Measurements from ENCODE around the gene PMEL.
A peak's percentile ranks its signal among the peaks of the same experiment; 100 is the strongest.
"Not testable (repeated sequence)": the region's sequence is repeated elsewhere in the genome, so short reads cannot be mapped to it uniquely, and the experiment has no call there.

Gene PMEL

GRCh38 chr12:55982319-55982936 is 16.6 kb upstream of the PMEL start:
- DNase-seq, result no peak

- DNase-seq, result not testable (repeated sequence)
Measured at GRCh38 chr12:55981882-55982281, 16.0 kb upstream of the PMEL start.

- no peak for DNase-seq
Measured at GRCh38 chr12:55979069-55979468, 13.2 kb upstream of the PMEL start.

- DNase-seq, result no peak
Measured at GRCh38 chr12:55978393-55978792, 12.6 kb upstream of the PMEL start.

DNA sequence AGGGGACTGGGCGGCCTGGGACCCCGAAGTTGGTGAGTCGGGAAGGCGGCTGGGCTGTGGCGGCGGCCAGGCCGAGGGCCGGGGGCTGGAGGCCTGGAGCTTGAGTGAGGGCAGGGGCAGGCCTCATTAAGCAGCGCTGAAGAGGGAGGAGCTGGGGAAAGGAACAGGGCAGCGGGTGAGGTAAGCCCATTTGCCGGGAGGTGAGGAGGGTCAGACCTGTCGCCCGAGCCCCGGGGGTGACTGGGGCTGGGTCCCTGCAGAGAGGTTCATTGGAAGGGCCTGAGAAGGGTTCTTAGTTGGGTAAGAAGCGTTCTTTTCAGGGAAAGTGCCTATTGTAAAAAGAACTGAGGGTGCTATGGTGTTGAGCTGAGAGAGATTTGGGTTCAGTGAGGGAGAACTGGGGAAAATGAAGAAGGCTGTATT is 8.5 kb upstream of the PMEL start:
- peak; percentile 43 for DNase-seq

DNA sequence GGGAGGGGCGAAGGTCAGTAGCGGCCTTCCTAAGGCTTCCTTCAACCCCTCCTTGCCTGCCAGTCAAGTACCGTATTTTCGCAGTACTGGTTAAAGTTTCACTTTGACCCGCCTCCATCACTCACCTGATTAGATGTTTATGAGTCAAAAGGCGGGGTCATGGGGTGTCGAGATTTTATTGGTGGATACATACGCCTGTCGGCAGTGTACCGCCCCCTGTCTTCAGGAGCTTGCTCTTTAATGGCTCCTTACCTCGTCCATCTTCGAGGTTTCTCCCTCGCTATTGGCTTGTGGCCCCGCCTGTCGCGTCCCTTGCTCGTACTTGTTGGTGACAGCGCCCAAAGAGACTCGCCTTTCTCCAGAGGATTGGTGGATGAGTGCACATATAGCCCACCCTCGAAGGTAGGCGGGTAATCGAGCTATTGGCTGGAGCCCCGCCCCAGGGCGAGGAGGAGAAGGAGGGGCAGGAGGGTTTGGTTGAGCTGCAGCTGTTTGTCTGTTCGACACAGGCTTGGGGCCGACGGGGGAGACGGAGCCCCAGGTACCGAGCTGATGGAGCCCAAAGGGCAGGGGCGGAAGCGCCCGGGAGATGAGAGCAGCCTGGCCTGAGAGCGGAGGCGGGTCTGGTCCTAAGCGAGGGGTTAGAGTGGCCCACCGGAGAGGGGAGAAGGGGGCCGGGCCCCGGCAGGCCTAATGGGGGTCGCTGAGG is 7.9 kb upstream of the PMEL start, which contains the start of gene RAB5B:
TSS of gene RAB5B (plus strand) at position 480 of the 709 bp plus-strand sequence. CDS start 12,883 bp downstream, outside the sequence.
- DNase-seq, result peak; percentile 100

DNA sequence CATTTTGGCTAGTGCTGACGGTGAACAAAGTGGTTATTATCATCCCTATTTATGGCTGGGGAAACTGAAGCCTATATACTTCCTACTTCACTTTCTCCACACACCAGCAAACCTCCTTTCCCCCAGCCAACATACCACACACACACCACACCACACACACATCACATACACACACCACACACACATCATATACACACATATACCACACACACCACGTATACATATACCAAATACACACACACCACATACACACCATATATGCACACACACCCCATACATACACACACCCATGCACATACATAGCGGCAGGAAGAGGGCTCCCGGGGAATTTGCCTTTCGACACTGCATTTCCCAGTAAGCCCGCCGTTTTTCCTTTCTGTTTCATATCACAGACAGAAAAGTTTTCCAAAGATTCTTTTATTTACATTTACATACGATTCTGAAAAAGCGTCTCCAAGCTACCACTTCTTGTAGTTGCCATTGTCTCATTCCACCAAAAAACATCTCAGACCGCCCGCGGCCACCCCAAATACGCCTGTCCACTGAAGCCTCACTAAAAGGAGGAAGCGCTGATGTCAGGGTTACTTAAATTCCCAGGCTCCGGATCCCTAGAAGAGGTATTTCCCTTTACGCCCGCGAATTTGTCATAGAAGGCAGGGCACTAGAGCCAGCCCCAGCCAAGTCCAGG is 7.2 kb upstream of the PMEL start:
- no peak for DNase-seq

- DNase-seq, result no peak
Measured at GRCh38 chr12:55972456-55972855, 6.6 kb upstream of the PMEL start.

DNA sequence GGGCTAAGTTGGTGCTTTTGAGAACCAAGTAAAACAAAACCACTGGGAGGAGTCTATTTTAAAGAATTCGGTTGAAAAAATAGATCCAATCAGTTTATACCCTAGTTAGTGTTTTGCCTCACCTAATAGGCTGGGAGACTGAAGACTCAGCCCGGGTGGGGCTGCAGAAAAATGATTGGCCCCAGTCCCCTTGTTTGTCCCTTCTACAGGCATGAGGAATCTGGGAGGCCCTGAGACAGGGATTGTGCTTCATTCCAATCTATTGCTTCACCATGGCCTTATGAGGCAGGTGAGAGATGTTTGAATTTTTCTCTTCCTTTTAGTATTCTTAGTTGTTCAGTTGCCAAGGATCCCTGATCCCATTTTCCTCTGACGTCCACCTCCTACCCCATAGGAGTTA is 6.2 kb upstream of the PMEL start:
- DNase-seq, result no peak

- no peak for DNase-seq
Measured at GRCh38 chr12:55970775-55971174, 4.9 kb upstream of the PMEL start.

DNA sequence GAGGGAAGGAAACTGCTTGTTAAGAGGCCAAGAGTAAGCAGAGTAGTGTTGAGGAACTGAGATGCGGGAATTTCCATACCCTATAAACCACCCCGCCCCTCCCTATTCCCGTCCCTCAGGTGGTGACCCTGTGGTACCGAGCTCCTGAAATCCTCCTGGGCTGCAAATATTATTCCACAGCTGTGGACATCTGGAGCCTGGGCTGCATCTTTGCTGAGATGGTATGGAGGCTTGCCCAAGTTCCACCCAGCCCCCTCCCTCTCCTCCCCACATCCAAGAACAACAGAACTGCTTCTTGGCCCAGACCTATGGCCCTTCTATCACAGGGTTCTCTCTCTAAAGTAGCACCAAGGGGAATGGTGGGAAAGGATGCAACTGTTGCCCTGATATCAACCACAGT is 3.5 kb upstream of the PMEL start:
- no peak for DNase-seq

GRCh38 chr12:55966408-55967281 is 803 bp upstream of the PMEL start, which contains the start of gene CDK2:
TSS of gene CDK2 (plus strand) at chr12:55966830. CDS start at chr12:55967009, 179 bp downstream.
- peak; percentile 75 for DNase-seq

- DNase-seq, result no peak
Measured at GRCh38 chr12:55965240-55965639, 602 bp downstream of the PMEL start.

GRCh38 chr12:55963760-55964159 is 2.1 kb downstream of the PMEL start:
- DNase-seq, result no peak

- DNase-seq, result no peak
Measured at GRCh38 chr12:55957106-55957859, 8.6 kb downstream of the PMEL start.

- no peak for DNase-seq
Measured at GRCh38 chr12:55955800-55956508, 9.9 kb downstream of the PMEL start.

DNA sequence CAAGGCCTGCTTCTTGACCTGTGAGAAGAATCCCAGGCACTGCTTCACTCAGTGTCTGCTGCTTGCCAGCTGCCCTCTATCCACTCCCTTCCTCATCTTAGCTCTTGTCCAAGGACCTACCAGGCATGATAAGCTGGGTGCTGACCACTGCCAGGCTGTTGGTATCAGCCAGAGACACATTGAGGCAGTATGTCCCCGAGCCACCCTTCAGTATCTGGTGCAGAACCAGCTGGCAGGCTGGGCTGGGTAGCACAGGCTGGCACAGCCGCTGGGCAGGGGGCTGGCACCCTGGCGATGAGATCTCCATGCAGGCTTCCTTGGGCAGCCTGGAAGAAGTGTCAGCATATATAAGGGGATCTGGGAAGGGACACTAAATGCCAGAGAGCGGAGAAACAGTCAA is 10.5 kb downstream of the PMEL start:
- DNase-seq, result no peak

GRCh38 chr12:55946553-55946952 is 19.3 kb downstream of the PMEL start:
- DNase-seq, result no peak

GRCh38 chr12:55942577-55943136 is 23.2 kb downstream of the PMEL start:
- DNase-seq, result no peak

GRCh38 chr12:55942055-55942454 is 23.8 kb downstream of the PMEL start:
- no peak for DNase-seq
